Right lobe of liver (tissue), 6 donors: ENCODE measurements around the gene CRB3. TPM values are rescaled to one million over a fixed set of nuclear protein-coding genes. Genes with fewer than 3 reads are reported as not detected.

Experiments used
- ATAC-seq, 4 donors: fragments of 200-7000 bp; cut with Tn5 transposase; one replicate each; pipeline ENCODE4 v1.9.1; 2020; ENCODE audit warnings: mild to moderate bottlenecking in 4 of 4, moderate library complexity in 4 of 4
- DNase-seq, 3 donors: peaks; one replicate each; pipeline ENCODE4 v3.0.0-alpha.2; 2020
- H3K27ac ChIP-seq, 3 donors: fragments of 200-600 bp; one replicate each; pipeline ENCODE4 v1.8.0; 2022
- H3K27me3 ChIP-seq, 2 donors: fragments of 200-600 bp; one replicate each; pipeline ENCODE4 v1.8.0; 2022
- H3K36me3 ChIP-seq, 4 donors: fragments of 200-600 bp; sonication (generic) in 1 of 4; one replicate each; pipeline versions ENCODE4 v1.5.1 to v1.8.0; 2017 to 2022; ENCODE audit warnings: control low read depth in 1 of 4
- H3K4me1 ChIP-seq, 4 donors: fragments of 200-600 bp; sonication (generic) in 1 of 4; one replicate each; pipeline versions ENCODE4 v1.5.1 to v1.8.0; 2017 to 2022; ENCODE audit warnings: control low read depth in 1 of 4
- H3K4me3 ChIP-seq, 3 donors: fragments of 200-600 bp; one replicate each; pipeline ENCODE4 v1.8.0; 2022
- H3K9me3 ChIP-seq, 4 donors: fragments of 200-600 bp; sonication (generic) in 1 of 4; one replicate each; pipeline versions ENCODE4 v1.5.1 to v1.8.0; 2017 to 2022; ENCODE audit warnings: control low read depth in 1 of 4
- CTCF ChIP-seq, 4 donors: fragments of 200-600 bp in 3 of 4; fragments of 450-650 bp in 1 of 4; IDR thresholded peaks; one replicate each; pipeline versions ENCODE4 v1.5.1 to v1.8.0; 2016 to 2022; ENCODE audit warnings: antibody characterized with exemption in 4 of 4, mild to moderate bottlenecking in 2 of 4
- POLR2A ChIP-seq: fragments of 450-650 bp; IDR thresholded peaks from one replicate; pipeline ENCODE4 v1.6.1; 2017; ENCODE audit warnings: antibody characterized with exemption, mild to moderate bottlenecking
- WGBS: methylation state at CpG from one replicate; pipeline ENCODE4 v1.1.6; 2018; ENCODE audit warnings: low coverage, low lambda C conversion rate; ENCODE audit not compliant: insufficient coverage; ENCODE audit errors: missing lambda C conversion rate; 5-methylcytosine and 5-hydroxymethylcytosine counted together
- intact Hi-C, 2 donors: fragments of 100-400 bp; cut with DNase I; formaldehyde crosslinking; loops; one replicate each; pipeline versions ENCODE4 v1.11.2 to v1.14.1; 2022
- total RNA-seq, 6 experiments: library from RNA; depleted of rRNA in 2 of 6; stranded (reverse); fragments of >200 nt in 2 of 6; fragmentation: NEBNext Ultra II Directional in 3 of 6; extraction: Animal tissue kit (Norgen Biotek cat#: 25700) in 3 of 6; gene quantifications; one replicate each; pipeline versions ENCODE4 v1.1.0 to v1.2.4, GENCODE V29; 2016 to 2023
- donor health status: DM: no; HTN: yes; CAD: no.
- donor health status: DM: no; HTN: no; CAD: no.
- donor health status: DM: no; HTN: no; CAD: no.
- donor health status: DM: no; HTN: yes; CAD: no.
- donor health status: DM: no; HTN: yes; CAD: no.

Gene CRB3
- total RNA-seq, 6 experiments from 2014 or later = 20.6 to 56.1 (median 23.0) TPM

GRCh38 chr19:6423499-6424194 lies 40.4 kb upstream of the CRB3 start:
- intact Hi-C loops = no loop called here
- TF ChIP-seq POLR2A = no peak
- no peak for TF ChIP-seq CTCF (IDR thresholded peaks at IDR 0.05)
- peak overlapping the region; percentile 64 to 92 (median 75) for H3K4me3 ChIP-seq
- no peak for DNase-seq
- H3K4me1 ChIP-seq = peaks cover 0 to 18% (median 2%) of the 10 kb centered on the region in 4 donors
- no peaks in the 10 kb centered on the region for H3K9me3 ChIP-seq
- peaks cover 0 to 24% (median 9%) of the 10 kb centered on the region in 4 donors for H3K36me3 ChIP-seq
- 1% methylated on average over 14 of the region's 20 CpGs for WGBS
- no peak for ATAC-seq
- H3K27me3 ChIP-seq = no peaks in the 10 kb centered on the region
- H3K27ac ChIP-seq = peak overlapping the region; percentile 40 to 57 (median 47)

GRCh38 chr19:6424195-6424938 lies 39.7 kb upstream of the CRB3 start, which contains the start of gene KHSRP:
KHSRP (minus strand) TSS chr19:6424811; CDS start chr19:6424701, 110 bp downstream.
- Histone ChIP-seq H3K36me3 (peaks cover 0 to 18% (median 6%) of the 10 kb centered on the region in 4 donors), H3K4me1 (peaks cover 0 to 18% (median 2%) of the 10 kb centered on the region in 4 donors), H3K27ac (peak within 1 kb of the TSS; percentile 47 to 66 (median 57)), H3K9me3 (no peaks in the 10 kb centered on the region), H3K4me3 (peak within 1 kb of the TSS; percentile 64 to 92 (median 75)), H3K27me3 (no peaks in the 10 kb centered on the region)
- TF ChIP-seq POLR2A (peak; percentile 80), CTCF (IDR thresholded peaks at IDR 0.05) (no peak)
- ATAC-seq (no peak), DNase-seq (peak in 1 of 3 donors; percentile 56)
- WGBS = 0% methylated on average over 6 of the region's 114 CpGs
- intact Hi-C loops = no loop called here

GRCh38 chr19:6424939-6425731 lies 38.9 kb upstream of the CRB3 start:
- Histone ChIP-seq H3K27me3 (no peaks in the 10 kb centered on the region), H3K9me3 (no peaks in the 10 kb centered on the region), H3K4me1 (peaks cover 0 to 18% (median 2%) of the 10 kb centered on the region in 4 donors), H3K36me3 (peaks cover 0 to 12% (median 2%) of the 10 kb centered on the region in 4 donors), H3K27ac (peak overlapping the region; percentile 20 to 66 (median 47)), H3K4me3 (peak overlapping the region in 2 of 3 donors; percentile 15 to 75)
- TF ChIP-seq CTCF (IDR thresholded peaks at IDR 0.05) (peak in 1 of 4 donors; percentile 15), POLR2A (no peak)
- ATAC-seq = peak; percentile 89 to 95 (median 92)
- intact Hi-C loops = no loop called here
- WGBS = under 1% methylated on average over 23 of the region's 43 CpGs
- peak; percentile 99 to 100 (median 100) for DNase-seq
